NCI-H774 (cell line): ENCODE results near the gene ELL3.

ENCODE experiments used
- DNase-seq: peaks from one replicate; lab custom pipeline; 2025; lab: John Stamatoyannopoulos, UW

ELL3 gene

DNA sequence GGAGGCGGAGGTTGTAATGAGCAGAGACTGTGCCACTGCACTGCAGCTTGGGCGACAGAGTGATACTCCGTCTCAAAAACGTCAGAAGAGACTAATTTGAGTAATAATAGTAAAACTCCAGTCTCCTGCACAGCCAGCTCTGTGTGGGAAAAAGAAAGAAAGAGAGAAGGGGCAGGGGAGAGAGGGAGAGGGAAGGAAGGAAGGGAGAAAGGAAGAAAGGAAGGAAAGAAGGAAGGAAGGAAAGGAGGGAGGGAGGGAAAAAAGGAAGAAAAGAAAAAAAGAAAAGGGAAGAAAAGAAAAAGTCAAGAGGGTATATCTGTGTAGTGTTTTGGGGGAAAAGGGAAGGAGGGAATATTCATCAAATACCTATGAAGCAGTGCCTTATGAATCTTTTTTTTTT is 53.6 kb downstream of the ELL3 start:
- no peak for DNase-seq
